HL-60 (cell line): ENCODE measurements around the gene RPL22.

ENCODE experiments used
- DNase-seq, 2 experiments: peaks; one replicate each; pipeline ENCODE4 v3.0.0-alpha.2; 2010 to 2020; ENCODE audit warnings: low read depth in 1 of 2, low spot score in 1 of 2
- H3K27ac ChIP-seq: fragments of 250-450 bp; sonication (Bioruptor Pico); replicated peaks from 2 replicates; pipeline ENCODE4 v1.5.1; 2020; ENCODE audit warnings: mild to moderate bottlenecking, moderate library complexity
- H3K27me3 ChIP-seq: fragments of 250-450 bp; sonication (Bioruptor Pico); 2 replicates; pipeline ENCODE4 v1.5.1; 2021; ENCODE audit warnings: mild to moderate bottlenecking, moderate library complexity; ENCODE audit not compliant: insufficient read depth, poor library complexity, severe bottlenecking
- H3K4me3 ChIP-seq: replicated peaks from 2 replicates; pipeline ENCODE4 v1.5.1; 2011; ENCODE audit warnings: mild to moderate bottlenecking, control low read depth, low read length; ENCODE audit not compliant: insufficient read depth
- CTCF ChIP-seq: IDR thresholded peaks from one replicate; pipeline ENCODE4 v1.5.1; 2011; ENCODE audit warnings: low read length, control low read depth, inconsistent platforms; ENCODE audit not compliant: insufficient read depth
- GABPA ChIP-seq: IDR thresholded peaks from 2 replicates; pipeline ENCODE4 v1.6.1; 2012; ENCODE audit warnings: low read depth
- POLR2AphosphoS5 ChIP-seq: IDR thresholded peaks from 2 replicates; pipeline ENCODE4 v1.6.1; 2012; ENCODE audit warnings: low read depth
- REST ChIP-seq: IDR thresholded peaks from 2 replicates; pipeline ENCODE4 v1.6.1; 2012; ENCODE audit warnings: low read depth; ENCODE audit not compliant: insufficient replicate concordance
- SPI1 ChIP-seq: IDR thresholded peaks from 2 replicates; pipeline ENCODE4 v1.6.1; 2012; ENCODE audit warnings: low read depth, mild to moderate bottlenecking, borderline replicate concordance

The RPL22 gene

DNA sequence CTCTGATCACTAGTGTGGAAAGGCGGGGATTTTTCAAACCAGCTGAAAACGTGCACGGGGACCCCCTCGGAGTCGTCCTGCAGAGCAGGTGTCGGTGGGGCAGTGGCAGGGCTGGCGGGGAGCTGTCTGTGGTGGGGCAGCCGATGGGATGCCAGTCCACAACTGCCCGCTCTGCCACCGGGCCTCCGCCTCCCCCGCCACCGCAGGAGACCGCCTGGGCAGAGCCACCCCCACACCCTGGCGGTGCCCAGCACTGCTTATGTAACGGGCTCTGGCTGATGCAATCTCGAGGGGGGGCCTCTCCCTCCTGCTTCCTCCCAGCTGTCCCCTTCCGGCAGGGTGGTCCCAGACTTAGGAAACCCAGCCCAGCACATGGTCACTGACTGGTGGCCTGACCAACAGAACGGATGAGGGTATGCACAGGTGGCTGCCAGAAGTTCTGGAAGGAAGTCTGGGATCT lies 28.6 kb downstream of the RPL22 start:
- Histone ChIP-seq H3K27me3 (no peaks in the 10 kb centered on the region), H3K27ac (no peak overlapping the region), H3K4me3 (no peak overlapping the region)
- TF ChIP-seq CTCF (no peak), SPI1 (no peak), REST (peak; percentile 50), GABPA (no peak), POLR2AphosphoS5 (peak; percentile 72)
- DNase-seq, result peak in 1 of 2 experiments; percentile 50

GRCh38 chr1:6170116-6170741 lies 29.2 kb downstream of the RPL22 start:
- no peak overlapping the region for H3K4me3 ChIP-seq
- TF ChIP-seq CTCF, result no peak
- no peak for TF ChIP-seq REST
- no peak for TF ChIP-seq SPI1
- TF ChIP-seq GABPA, result no peak
- TF ChIP-seq POLR2AphosphoS5, result no peak
- H3K27me3 ChIP-seq, result no peaks in the 10 kb centered on the region
- H3K27ac ChIP-seq, result no peak overlapping the region
- no peak for DNase-seq

- H3K27me3 ChIP-seq, result no peaks in the 10 kb centered on the region
Observed at GRCh38 chr1:6168947-6169586, 30.3 kb downstream of the RPL22 start.

More at GRCh38 chr1:6168947-6169586, 30.3 kb downstream of the RPL22 start:
- TF ChIP-seq SPI1, result no peak
- no peak for TF ChIP-seq CTCF
- no peak for DNase-seq
- Histone ChIP-seq H3K27ac (no peak overlapping the region), H3K4me3 (no peak overlapping the region)
